IPS DF 19.7 (cell line): ENCODE results near the gene LAMC1.

ENCODE experiments used
- DNase-seq: peaks from one replicate; pipeline ENCODE4 v3.0.0-alpha.2; 2013; ENCODE audit warnings: low read depth, low spot score

LAMC1 gene

DNA sequence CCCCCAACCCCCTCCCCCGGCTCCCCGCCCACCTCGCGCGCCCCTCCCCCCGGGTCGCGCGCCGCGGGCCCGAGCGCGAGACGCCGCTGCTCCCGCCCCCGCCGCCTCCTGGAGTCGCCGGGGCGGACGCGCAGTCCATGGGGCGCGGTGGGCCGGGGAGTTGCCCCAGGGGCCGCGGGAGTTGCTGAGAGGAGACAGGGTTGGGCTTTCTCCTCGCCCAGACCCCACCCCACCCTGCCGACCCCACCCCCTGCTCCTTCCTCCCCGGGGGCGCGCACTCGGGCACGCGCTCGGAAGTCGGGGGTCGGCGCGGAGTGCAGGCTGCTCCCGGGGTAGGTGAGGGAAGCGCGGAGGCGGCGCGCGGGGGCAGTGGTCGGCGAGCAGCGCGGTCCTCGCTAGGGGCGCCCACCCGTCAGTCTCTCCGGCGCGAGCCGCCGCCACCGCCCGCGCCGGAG is at the start of gene LAMC1:
TSS of gene LAMC1 (plus strand) at position 275 of the 455 bp plus-strand sequence. CDS start 297 bp downstream, outside the sequence.
- no peak for DNase-seq

DNA sequence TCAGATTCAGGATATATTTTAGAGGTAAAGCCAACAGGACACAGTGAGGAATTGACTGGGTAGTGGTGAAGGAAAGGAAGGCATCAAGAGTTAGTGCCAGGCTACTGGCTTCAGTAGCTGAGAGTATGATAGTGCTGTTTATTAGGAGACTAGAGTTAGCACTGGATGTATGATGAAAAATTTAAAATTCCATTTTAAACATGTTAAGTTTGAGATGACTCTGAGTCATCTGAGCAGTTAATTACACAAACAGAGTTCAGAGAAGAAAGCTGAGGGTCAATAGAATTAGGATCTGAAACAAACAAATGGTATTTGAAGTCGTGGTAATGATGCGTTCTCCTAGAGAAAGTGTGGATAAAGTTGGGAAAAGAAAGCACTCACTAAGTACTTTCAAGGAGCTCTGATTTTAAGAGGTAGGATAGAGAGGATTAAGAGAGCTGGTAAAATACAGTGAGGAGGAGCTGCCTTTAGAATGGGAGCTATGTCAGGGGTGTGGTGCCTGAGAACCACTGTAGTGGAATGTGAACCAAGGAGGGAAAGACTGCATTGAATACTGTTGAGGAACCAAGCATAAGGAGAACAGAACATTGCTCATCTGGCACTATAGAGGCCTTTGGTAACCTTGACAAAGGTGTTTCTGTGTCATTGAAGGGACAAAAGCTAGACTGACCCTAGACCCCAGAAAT is 48.6 kb upstream of the LAMC1 start:
- no peak for DNase-seq

DNA sequence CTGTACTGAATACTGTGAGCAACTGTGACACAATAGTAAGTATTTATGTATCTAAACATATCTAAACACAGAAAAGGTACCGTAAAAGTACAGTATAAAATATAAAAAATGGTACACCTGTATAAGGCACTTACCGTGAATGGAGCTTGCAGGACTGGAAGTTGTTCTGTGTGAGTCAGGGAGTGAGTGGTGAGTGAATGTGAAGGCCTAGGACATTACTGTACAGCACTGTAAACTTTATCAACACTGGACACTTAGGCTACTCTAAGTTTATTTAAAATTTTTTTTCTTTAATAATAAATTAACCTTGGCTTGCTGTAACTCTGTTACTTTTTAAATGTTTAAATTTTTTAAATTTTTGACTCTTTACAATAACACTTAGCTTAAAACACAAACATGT is 45.7 kb upstream of the LAMC1 start:
- DNase-seq: no peak

DNA sequence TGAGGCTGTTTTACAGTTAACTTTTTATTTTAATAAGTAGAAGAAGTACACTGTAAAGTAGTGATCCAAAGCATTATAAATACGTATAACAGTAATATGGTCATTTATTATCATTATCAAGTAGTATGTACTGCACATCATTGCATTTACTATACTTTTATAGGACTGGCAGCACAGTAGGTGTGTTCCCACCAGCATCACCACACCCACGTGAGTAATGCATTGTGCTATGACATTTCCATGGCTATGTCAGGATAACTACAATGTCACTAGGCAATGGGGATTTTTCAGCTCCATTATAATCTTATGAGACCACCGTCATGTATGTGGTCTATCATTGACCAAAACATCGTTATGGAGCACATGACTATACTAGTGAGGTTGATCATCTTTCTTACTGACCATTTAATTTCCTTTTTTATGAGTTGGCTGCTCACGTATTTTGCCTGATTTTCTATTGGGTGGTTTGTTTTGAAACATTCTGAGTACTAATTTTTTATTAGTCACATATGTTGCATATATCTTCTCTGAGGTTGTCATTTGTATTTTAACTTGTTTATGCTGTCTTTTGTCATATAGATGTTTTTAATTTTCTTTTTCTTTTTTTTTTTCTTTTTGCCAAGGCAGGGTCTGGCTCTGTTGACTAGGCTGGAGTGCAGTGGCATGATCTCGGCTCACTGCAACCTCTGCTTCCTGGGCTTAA is 44.9 kb upstream of the LAMC1 start:
- DNase-seq: no peak

DNA sequence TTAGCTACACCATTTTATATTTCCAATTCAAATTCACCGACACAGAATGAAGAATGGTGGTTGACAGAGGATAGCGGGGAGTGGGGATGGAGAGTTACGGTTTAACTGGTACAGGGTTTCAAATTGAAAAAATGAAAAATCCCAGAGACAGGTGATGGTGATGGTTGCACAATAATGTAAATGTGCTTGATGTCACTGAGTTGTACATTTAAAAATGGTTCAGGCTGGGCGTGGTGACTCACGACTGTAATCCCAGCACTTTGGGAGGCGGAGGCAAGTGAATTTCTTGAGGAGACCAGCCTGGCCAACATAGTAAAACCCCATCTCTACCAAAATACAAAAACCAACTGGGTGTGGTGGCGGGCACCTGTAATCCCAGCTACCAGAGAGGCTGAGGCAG is 39.1 kb upstream of the LAMC1 start:
- no peak for DNase-seq

DNA sequence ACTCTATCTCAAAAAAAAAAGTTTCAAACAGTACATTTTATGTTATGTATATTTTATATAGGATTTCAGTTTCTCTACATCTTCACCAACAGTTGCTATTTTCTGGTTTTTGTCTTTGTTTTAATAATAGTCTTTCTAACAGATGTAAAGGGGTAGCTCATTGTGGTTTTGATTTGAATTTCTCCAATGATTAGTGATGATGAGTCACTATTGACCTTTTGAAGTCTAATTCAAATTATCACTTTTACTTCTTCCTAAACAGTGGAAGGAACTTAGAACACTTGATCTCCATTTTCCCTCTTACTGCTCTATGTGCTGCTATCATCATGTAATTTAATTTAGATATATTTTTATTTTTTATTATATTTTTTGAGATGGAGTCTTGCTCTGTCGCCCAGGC is 38.6 kb upstream of the LAMC1 start:
- DNase-seq: no peak

DNA sequence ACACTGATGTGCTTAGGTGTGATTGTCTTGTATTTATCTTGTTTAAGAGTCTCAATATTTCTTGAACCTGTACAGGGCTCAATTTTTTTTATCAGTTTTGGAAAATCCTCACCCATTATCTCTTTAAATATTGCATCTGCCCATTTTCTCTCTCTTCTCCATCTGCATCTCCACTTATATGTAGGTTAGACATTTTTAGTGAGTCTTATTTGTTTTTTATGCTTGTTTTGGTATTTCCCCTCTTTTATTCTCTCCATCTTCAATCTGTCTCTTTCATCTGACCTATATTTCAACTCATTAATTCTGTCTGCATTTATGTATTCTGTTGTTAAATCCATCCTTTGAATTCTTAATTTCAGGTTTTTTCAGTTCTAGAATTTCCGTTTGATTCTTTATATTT is 37.3 kb upstream of the LAMC1 start:
- no peak for DNase-seq

DNA sequence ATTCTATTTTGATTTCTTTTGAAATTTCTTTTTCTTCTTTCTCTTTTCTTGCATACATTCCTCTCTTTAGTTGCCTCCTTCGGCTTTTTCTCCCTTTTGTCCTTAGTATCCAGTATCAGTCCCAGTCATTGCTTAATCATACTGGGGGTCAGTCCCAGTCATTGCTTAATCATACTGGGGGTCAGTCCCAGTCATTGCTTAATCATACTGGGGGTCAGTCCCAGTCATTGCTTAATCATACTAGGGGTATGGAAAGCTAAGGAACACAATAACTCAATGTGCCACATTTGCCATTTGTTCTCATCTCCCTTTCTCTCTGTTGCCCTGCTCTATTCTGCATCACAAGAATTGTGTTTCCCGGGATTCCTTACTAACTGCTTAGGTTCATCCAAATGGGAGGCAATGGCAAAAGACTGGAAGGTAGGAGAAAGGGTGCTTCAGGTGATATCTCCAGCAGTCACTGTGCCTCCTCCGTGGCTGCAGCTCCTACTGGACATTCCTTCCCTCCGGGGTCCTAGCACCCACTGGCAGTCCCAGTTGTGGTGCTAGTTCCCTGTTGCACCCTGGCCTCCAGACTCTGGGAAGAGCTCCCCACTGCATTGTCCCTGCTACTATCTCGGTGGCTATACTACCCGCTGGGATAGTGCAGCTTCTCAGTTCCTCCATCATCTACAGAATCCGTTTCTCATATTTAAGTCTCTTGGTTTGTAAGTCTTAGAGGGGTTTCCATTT is 32.6 kb upstream of the LAMC1 start:
- no peak for DNase-seq

DNA sequence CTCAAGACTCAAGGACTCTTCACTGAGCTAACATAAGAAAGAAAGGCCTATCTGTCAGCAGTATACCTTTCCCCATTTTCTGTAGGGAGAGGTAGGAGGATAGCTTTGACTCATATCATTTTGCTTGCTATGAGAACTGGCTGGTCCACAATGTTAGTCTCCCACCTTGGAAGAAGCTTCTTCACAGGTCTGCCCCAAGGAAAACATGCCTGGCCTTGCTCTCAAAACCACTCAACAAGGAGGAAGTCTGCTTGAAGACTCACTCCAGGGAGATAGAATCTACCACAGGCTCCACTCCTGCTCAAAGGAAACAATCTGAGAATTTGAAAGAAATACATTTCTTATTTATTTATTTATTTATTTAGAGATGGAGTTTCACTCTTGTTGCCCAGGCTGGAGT is 29.5 kb upstream of the LAMC1 start:
- no peak for DNase-seq

DNA sequence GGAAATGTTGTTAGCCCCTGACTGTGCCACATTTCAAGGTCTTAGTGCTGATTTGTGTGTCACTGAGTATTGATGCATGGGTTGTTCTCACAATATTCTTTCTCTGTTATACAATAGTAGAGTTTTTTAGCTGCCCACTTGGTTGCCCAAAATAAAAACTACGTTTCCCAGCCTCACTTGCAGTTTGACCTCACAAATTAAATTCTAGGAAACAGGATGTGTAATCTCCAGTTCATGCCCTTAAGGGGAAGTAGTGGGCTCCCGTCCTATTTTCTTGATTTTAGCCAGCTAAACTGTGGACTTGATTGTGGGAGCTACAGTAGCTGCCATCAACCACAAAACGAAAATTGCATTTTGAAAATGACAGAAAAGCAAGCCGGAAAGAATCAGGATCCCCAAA is 27.3 kb upstream of the LAMC1 start:
- DNase-seq: no peak

DNA sequence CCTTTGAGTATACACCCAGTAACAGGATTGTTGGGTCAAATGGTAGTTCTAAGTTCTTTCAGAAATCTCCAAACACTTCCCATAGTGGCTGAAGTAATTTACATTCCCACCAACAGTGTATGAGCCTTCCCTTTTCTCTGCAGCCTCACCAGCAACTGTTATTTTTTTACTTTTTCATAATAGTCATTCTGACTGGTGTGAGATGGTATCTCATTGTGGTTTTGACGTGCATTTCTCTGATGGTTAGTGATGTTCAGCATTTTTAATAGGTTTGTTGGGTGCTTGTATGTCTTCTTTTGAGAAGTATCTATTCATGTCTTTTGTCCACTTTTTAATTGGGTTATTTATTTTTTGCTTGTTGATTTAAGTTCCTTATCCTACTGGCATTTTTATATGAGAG is 26.4 kb upstream of the LAMC1 start:
- DNase-seq: no peak

DNA sequence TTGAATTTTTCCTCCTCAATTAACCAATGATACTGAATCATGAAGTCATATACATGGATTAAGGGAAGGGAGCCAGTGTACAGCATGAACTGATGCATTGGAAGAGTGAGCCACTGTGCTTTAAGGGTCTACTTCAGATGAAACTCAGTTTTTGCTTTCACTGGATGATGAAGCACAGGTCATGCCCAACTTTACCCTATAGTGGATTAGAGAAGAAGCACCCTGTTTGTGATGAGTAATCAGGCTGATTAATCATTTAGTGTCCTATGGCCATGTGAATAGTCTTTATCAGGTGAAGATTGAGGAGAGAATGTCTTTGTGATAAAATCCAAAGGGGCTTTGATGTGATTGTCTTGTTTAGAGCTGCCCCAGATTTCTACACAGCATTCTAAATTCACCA is 24.7 kb upstream of the LAMC1 start:
- no peak for DNase-seq

DNA sequence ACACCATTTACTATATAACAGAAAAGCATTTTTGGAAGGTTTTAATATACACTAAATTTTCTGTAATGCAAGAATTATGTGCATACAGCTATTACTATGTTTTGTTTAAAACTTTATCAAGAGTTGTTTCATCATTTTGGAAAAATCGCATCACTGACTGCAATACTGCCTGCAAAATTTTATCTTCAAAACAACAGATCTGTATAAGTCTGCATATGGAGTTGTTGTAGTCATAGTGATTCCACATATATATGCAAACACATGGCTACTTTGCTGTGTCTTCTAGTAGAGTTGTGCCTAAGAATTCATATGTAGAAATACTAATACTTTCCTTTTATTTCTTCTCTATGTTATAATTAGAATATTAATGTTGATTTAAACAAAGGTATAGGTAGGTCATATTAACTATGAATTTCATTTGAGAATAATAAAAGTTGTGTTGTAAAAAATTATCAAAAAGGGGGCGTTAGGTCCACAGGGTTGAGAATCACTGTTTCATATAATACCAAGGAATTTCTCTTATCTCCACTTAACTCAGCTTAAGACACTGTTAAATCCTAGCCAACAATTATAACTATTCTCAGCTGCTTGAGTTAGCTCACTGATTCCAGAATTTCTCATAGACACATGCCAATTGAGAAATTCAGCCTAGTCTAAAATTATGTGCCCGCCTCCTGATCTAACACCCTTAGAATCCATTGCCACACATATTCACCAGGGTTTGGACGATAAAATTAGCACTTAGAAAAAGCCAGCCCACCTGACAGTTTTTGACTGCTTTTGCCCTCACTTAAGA is 22.9 kb upstream of the LAMC1 start:
- no peak for DNase-seq

DNA sequence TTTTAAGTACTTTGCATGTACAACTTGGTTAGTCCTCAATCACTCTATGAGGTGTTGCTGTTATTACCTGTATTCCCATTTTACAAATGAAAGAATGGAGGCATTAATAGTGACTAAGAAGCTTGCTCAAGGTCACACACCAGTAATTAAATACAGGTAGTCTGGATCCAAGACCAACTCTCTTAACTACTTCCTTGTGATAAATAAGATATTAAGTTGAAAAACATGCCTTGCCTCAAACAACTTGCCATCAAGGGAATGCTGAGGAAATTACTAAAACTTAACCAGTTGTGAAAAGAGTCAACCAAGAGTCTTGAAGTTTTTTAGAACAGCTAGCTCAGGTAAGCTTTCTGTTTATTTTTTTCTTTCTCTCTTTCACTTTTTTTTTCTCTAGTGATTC is 21.0 kb upstream of the LAMC1 start:
- no peak for DNase-seq

DNA sequence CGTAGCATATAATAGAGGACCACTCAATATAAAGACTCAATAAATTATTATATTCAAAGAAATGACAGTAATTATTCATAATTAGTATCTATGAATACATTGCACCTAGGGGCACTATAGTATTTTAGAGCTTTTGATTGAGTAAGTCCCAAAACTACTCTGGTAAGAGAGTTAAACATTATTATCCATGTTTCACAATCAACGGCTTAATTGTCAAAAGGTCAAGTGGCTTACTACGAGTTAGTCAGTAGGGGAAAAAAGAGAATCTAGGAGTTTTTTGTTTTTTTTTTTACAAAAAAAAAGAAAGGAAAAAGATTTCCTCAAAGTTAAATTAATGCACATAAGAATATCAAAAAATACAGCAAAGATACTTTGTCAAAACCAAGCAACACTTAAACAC is 20.4 kb upstream of the LAMC1 start:
- DNase-seq: no peak

DNA sequence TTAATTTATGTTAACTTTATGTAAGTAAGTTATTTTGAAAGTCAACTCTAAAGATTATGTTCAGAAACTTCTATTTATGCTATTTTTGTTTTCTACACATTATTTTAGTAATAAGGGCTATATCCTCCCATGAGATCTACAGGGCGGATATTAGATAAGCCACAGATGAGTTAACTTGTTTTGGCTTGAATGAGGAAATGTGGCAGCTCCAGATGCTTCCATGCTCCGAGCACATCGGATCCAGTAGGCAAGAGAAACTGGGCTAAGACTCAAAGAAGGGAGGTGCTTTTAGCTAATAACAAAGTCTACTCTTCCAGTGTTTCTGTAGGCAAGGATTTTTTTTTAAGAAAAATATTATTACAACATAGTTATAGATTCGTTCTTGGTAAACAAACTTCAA is 20.0 kb upstream of the LAMC1 start:
- DNase-seq: no peak

DNA sequence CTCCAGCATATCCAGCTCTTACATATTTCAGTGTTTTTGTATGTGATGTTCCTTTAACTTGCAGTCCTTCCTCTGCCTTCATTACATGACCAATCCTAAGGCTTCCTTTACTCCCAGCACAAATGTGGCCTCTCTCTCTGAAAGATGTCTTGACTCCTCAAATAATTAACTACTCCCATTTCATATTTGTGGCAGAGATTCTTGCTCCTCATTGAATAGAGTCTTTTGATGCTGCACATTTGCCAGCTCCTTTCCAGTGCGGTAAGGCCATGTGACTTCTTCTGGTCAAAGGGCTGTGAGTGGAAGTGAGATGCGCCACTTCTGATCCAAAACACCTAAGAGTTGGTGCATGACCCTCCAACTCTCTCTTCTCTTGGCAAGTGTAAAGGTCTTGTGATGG is 19.1 kb upstream of the LAMC1 start:
- no peak for DNase-seq

DNA sequence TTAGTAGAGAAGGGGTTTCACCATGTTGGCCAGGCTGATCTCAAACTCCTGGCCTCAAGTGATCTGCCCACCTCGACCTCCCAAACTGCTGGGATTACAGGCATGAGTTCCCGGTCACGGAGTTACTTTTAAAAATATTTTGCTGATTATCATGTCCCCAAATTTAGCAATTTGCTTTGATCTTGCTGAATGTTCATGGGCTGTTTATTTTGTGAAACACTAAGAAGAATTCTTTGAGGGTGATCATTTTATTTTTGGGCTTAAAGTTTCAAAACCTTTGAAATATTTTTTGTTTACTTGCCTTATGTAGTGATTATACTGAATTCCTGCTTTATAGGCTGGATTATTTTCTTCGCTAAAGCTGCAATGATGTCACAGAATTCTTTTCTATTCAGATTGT is 11.4 kb upstream of the LAMC1 start:
- DNase-seq: no peak

DNA sequence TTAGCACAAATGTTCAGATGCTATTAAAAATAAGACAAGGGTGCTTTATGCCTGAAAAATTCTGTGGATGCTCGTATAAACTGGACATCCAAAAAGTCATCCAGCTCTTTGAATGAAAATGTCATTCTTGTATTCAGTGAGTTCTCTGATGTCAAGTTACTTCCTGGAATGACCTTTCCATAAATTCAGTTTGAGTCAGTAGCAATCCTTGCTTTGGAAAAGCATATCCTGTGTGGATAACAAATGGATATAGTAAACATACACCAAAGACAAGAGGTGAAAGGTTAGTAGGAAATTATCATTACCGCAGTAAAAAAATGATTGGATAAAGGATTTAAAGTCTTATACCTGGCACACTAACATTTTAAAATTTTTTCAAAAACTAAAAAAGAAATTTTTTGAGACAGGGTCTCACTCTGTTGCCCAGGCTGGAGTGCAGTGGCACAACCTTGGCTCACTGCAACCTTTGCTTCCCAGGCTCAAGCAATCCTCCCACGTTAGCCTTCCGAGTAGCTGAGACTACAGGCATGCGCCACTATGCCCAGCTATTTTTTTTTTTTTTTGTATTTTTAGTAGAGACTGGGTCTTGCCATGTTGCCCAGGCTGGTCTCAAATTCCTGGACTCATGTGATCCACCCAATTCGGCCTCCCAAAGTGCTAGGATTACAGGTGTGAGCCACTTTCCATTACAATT is 10.8 kb upstream of the LAMC1 start:
- DNase-seq: no peak

DNA sequence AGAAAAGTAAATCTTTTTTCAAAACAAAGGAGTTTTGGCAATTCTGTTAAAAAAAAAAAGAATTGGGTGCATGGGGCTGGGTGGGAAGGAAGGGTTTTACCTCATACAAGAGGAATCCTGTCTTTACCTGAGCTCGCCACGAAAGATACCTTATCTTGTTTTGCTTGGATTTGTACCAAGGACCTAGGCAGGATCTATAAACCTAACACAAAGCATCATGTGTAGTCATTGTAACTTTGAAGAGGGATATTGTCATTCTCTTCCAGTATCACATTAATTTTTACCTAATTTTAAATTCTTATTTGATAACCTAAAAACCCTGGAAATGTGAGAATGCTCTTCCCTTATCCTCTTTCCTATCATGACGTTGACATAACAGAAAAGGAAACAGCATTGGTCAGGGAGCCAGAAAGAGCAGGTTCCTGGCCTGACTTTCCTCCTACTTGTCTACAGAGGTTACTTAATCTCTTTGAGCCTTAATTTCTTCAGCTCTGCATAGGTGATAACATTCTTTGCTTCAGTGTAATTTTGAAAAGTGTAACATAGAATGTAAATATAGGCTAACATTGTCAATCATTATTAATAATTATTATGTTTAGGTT is 4.0 kb upstream of the LAMC1 start:
- no peak for DNase-seq

DNA sequence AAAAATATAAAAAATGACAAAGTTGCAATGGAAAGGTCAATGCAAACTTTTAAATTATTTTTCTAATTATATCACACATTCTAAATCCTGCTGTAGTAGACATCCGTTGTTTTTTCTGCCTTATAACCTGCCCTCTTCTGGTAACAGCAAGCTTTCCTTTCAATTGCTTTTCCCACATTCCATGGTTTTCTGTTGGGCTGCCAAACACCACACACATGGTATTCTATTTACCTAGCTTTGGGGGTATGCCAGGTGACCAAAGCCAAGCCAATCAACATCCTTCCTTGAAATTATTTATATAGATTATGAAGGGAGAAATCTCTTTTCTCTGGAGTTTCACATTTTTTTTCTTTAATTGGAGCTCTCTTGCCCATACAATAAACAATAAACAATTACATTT is 3.4 kb upstream of the LAMC1 start:
- no peak for DNase-seq
